Epithelial cell of esophagus (primary cell): ENCODE results near the gene LINGO3.

ENCODE experiments used
- DNase-seq: peaks from one replicate; pipeline ENCODE4 v3.0.0; 2010; ENCODE audit warnings: low read depth
- H3K4me3 ChIP-seq: 2 replicates; pipeline ENCODE4 v1.5.1; 2011; ENCODE audit warnings: mild to moderate bottlenecking, low read length, control low read depth
- CTCF ChIP-seq: IDR thresholded peaks from 2 replicates; pipeline ENCODE4 v1.5.1; 2011; ENCODE audit warnings: low read depth, mild to moderate bottlenecking, low read length, control low read depth, inconsistent platforms; ENCODE audit not compliant: insufficient read depth; ENCODE audit errors: missing control alignments

Gene LINGO3

GRCh38 chr19:2325281-2326046, 17.5 kb upstream of the LINGO3 start:
- no peak overlapping the region for H3K4me3 ChIP-seq
- DNase-seq = no peak
- TF ChIP-seq CTCF = no peak

- TF ChIP-seq CTCF = no peak
- DNase-seq = no peak
- H3K4me3 ChIP-seq = no peak overlapping the region
Measured at GRCh38 chr19:2324220-2324948, 16.4 kb upstream of the LINGO3 start.

- no peak for DNase-seq
- no peak overlapping the region for H3K4me3 ChIP-seq
- no peak for TF ChIP-seq CTCF
Measured at GRCh38 chr19:2323707-2324106, 15.8 kb upstream of the LINGO3 start.

- no peak for DNase-seq
- no peak overlapping the region for H3K4me3 ChIP-seq
Measured at GRCh38 chr19:2321565-2322283, 13.8 kb upstream of the LINGO3 start.

GRCh38 chr19:2320939-2321338, 13.0 kb upstream of the LINGO3 start:
- DNase-seq = no peak
- no peak for TF ChIP-seq CTCF
- H3K4me3 ChIP-seq = no peak overlapping the region

More at GRCh38 chr19:2321565-2322283, 13.8 kb upstream of the LINGO3 start:
- TF ChIP-seq CTCF = no peak

GRCh38 chr19:2320049-2320448, 12.1 kb upstream of the LINGO3 start:
- no peak for TF ChIP-seq CTCF
- no peak overlapping the region for H3K4me3 ChIP-seq

More at GRCh38 chr19:2320049-2320448, 12.1 kb upstream of the LINGO3 start:
- peak; percentile 68 for DNase-seq
